Activated naive CD4-positive, alpha-beta T cell treated with anti-CD3 and anti-CD28 coated beads for 36 hours (primary cell): Measurements from ENCODE around the gene LUZP2. TPM values are rescaled to one million over a fixed set of nuclear protein-coding genes. Genes with fewer than 3 reads are reported as not detected.

Experiments
- CTCF ChIA-PET: fragments of 350-600 bp; sonication (Branson Sonifier 250); formaldehyde crosslinking; loops from one replicate; lab custom pipeline; 2021; ENCODE audit warnings: antibody characterized with exemption; lab: Charles Lee
- DNase-seq: peaks from one replicate; pipeline ENCODE4 v3.0.0-alpha.2; 2020
- H3K27ac Mint-ChIP-seq: one replicate; pipeline ENCODE4 v1.8.0; 2021; ENCODE audit warnings: mild to moderate bottlenecking, mixed read lengths
- H3K27me3 Mint-ChIP-seq: one replicate; pipeline ENCODE4 v1.8.0; 2021; ENCODE audit warnings: low read depth, mixed read lengths
- H3K36me3 Mint-ChIP-seq: one replicate; pipeline ENCODE4 v1.8.0; 2021; ENCODE audit warnings: low read depth, mixed read lengths
- H3K4me1 Mint-ChIP-seq: one replicate; pipeline ENCODE4 v1.8.0; 2021; ENCODE audit warnings: low read depth, mixed read lengths
- H3K4me3 Mint-ChIP-seq: one replicate; pipeline ENCODE4 v1.8.0; 2021; ENCODE audit warnings: mild to moderate bottlenecking, moderate library complexity, mixed read lengths
- H3K9me3 Mint-ChIP-seq: one replicate; pipeline ENCODE4 v1.8.0; 2021; ENCODE audit warnings: mixed read lengths
- intact Hi-C: fragments of 100-400 bp; cut with micrococcal nuclease; formaldehyde crosslinking; loops from one replicate; pipeline ENCODE4 v1.15.1; 2023
- total RNA-seq, 2 experiments: library from RNA; stranded (reverse); gene quantifications; one replicate each; pipeline ENCODE4 v1.2.3, GENCODE V29; 2021

LUZP2 gene
- total RNA-seq, 2 experiments from 2014 or later: not detected

DNA sequence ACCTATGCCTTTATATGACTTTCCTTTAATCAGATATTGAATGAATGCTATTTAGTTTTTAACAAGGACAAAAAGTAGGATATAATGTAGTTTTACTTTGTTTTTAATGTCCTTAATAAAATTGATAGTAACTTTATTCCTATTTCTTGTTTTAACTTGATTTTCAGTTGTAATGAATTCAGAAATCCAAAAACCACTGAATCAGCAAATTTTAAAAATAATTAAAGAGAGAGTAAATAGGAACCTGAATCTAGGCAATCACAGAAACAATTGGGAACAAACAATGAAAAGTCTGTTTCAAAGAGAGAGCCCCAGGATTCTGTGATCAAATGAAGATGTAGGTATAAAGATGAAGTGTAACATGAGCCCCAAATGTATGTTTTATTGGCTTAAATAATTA, 556.0 kb downstream of the LUZP2 start:
- CTCF ChIA-PET: no interaction called here
- intact Hi-C loops: no loop called here
- Mint-ChIP-seq H3K9me3 (peaks cover 4% of the 10 kb centered on the region), H3K36me3 (no peaks in the 10 kb centered on the region), H3K4me1 (no peaks in the 10 kb centered on the region), H3K27ac (no peak overlapping the region), H3K4me3 (no peak overlapping the region), H3K27me3 (no peaks in the 10 kb centered on the region)
- no peak for DNase-seq

GRCh38 chr11:25057861-25058260, 561.0 kb downstream of the LUZP2 start:
- Mint-ChIP-seq H3K36me3 (no peaks in the 10 kb centered on the region), H3K4me1 (no peaks in the 10 kb centered on the region), H3K27ac (no peak overlapping the region), H3K9me3 (peaks cover 3% of the 10 kb centered on the region), H3K4me3 (no peak overlapping the region), H3K27me3 (no peaks in the 10 kb centered on the region)
- intact Hi-C loops: no loop called here
- CTCF ChIA-PET: interaction anchor here (0.7 kb wide), 1 partner anchor 16 kb away, joined by 3 read pairs; no protein-coding TSS in a partner anchor
- DNase-seq: no peak

DNA sequence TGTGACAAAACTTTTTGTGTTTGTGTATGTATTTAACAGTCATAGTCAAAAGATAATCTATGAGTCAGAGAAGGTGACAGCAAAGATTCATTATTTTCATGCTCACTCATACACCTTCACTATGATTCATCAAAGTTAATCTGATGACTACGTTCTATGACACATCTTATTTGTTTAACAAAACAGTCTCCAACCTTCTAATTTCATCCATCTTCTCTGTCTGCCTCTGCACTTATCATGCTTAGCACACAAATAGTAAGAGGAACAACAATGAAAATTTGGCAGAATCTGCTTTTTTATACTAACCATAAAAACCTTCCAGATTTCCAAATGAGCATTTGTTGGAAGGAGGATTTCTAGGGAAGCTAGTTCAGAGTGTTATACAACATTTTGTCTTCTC, 568.9 kb downstream of the LUZP2 start:
- H3K9me3 Mint-ChIP-seq: peaks cover 13% of the 10 kb centered on the region
- no peak overlapping the region for H3K27ac Mint-ChIP-seq
- DNase-seq: no peak
- H3K27me3 Mint-ChIP-seq: no peaks in the 10 kb centered on the region
- H3K4me1 Mint-ChIP-seq: no peaks in the 10 kb centered on the region
- CTCF ChIA-PET: no interaction called here
- no peak overlapping the region for H3K4me3 Mint-ChIP-seq
- intact Hi-C loops: no loop called here
- no peaks in the 10 kb centered on the region for H3K36me3 Mint-ChIP-seq

DNA sequence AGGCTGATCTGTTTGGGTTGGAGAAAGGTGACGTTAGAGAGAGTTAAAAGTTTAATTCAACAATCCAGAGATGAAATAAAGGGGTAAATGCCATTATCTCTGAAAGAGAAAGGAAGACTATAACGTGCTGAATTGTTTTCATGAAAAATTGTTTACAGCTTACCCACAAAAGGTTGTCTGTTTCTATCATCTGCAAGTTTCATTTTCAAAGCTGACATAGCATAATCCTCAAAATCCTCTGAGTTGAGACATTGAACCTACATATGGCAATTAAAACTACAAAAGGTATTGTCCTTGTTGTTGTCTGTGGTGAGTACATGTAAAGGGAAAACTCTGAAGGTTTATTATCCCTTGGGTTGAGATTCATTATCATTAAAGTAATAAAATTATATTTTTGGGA, 569.9 kb downstream of the LUZP2 start:
- Mint-ChIP-seq H3K9me3 (peaks cover 14% of the 10 kb centered on the region), H3K4me1 (no peaks in the 10 kb centered on the region), H3K36me3 (no peaks in the 10 kb centered on the region), H3K27ac (no peak overlapping the region), H3K4me3 (no peak overlapping the region), H3K27me3 (no peaks in the 10 kb centered on the region)
- CTCF ChIA-PET: no interaction called here
- no peak for DNase-seq
- intact Hi-C loops: no loop called here

DNA sequence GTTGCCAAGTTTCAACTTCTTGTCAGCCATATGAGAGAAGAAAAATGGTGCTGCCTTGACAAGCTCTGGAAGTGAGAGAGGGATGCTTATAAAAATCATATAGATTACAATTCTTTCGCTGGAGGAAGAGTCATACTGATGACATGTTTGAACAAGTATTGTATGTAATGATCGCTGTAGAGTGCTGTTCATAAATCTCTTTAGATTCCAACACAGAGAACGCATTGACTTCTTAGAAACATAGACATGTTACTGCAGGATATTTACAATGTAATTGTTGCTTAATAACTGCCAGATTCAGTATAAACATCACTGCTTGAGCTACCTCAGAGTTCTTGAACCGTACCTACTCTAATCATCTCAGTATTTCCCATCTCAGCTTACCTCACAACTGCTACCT, 571.6 kb downstream of the LUZP2 start:
- no peak for DNase-seq
- Mint-ChIP-seq H3K27ac (no peak overlapping the region), H3K4me3 (no peak overlapping the region), H3K9me3 (peaks cover 14% of the 10 kb centered on the region), H3K27me3 (no peaks in the 10 kb centered on the region), H3K36me3 (no peaks in the 10 kb centered on the region), H3K4me1 (no peaks in the 10 kb centered on the region)
- CTCF ChIA-PET: no interaction called here
- intact Hi-C loops: no loop called here

DNA sequence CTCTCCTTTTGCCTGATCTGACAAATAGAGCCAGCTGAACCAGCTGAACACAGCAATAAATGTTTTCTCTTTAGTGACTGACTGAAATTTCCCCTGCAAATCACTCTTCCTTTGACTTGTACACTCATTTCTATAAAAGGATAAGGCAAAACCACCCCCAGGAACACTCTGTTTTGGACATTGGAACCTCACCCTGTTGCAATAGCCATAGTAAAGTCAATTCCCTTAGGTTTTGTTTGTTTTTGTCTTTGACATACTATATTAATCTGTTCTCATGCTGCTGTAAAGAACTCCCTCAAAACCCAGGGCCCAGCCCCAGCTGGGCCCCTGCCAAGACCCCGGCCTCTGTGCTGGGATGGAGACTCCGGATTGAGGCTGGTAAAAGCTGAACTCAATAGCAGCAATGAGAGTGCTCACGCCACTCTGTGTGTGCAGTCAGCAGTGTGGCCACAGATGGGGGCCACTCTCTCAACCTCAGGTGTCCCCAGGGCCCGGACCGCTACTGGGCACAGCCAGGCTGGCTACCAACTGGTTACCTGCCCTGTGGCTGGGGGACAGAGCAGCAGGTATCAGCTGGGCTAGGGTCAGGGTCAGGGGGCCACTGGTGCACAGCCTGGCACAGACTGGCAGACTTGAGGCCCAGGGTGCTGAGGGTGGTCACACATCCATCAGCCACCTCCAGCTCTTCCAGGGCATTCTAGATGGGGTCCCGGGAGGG, 597.4 kb downstream of the LUZP2 start:
- H3K27ac Mint-ChIP-seq: no peak overlapping the region
- peaks cover 3% of the 10 kb centered on the region for H3K9me3 Mint-ChIP-seq
- no peak for DNase-seq
- no peaks in the 10 kb centered on the region for H3K36me3 Mint-ChIP-seq
- no peaks in the 10 kb centered on the region for H3K27me3 Mint-ChIP-seq
- no peaks in the 10 kb centered on the region for H3K4me1 Mint-ChIP-seq
- CTCF ChIA-PET: no interaction called here
- no peak overlapping the region for H3K4me3 Mint-ChIP-seq
- intact Hi-C loops: no loop called here

DNA sequence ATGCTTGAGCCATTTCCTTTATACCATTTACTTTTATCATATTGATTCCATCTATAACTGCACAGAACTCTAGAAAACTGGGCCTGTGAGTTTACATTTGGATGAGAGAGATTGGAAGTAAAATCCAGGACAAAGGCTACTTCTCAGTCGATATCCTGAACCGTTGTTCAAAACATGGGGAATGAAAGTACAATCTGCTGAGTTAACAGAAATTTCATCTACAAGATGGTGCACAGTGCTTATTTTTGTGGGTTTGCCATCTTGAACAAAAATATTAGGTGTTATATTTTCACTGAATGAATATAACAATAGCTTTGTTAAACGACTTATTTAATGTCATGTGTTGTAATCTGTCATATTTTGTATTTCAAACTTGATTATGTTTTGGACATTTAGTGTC, 622.6 kb downstream of the LUZP2 start:
- intact Hi-C loops: no loop called here
- H3K4me3 Mint-ChIP-seq: no peak overlapping the region
- H3K36me3 Mint-ChIP-seq: no peaks in the 10 kb centered on the region

More for the DNA sequence above, 622.6 kb downstream of the LUZP2 start:
- Mint-ChIP-seq H3K27me3 (no peaks in the 10 kb centered on the region), H3K27ac (no peak overlapping the region), H3K9me3 (peaks cover 3% of the 10 kb centered on the region), H3K4me1 (no peaks in the 10 kb centered on the region)
- no peak for DNase-seq
- CTCF ChIA-PET: no interaction called here
